GM12878 (cell line): ENCODE results near the gene CPA4. TPM values are rescaled to one million over a fixed set of nuclear protein-coding genes. Genes with fewer than 3 reads are reported as not detected.

Experiments used
- BACH1 ChIP-seq: fragments of 450-650 bp; IDR thresholded peaks from 2 replicates; pipeline ENCODE4 v1.6.1; 2017; ENCODE audit warnings: mild to moderate bottlenecking, borderline replicate concordance
- BMI1 ChIP-seq: fragments of 450-650 bp; IDR thresholded peaks from 2 replicates; pipeline ENCODE4 v1.6.1; 2016; ENCODE audit warnings: mild to moderate bottlenecking, moderate library complexity, borderline replicate concordance
- CREB1 ChIP-seq: IDR thresholded peaks from 2 replicates; pipeline ENCODE4 v1.6.1; 2012; ENCODE audit warnings: low read depth, mild to moderate bottlenecking, inconsistent platforms
- GABPA ChIP-seq: IDR thresholded peaks from 2 replicates; pipeline ENCODE4 v1.6.1; 2014; ENCODE audit warnings: antibody characterized with exemption, low read depth, mild to moderate bottlenecking, inconsistent platforms
- HDAC6 ChIP-seq: fragments of 200-600 bp; sonication (generic); IDR thresholded peaks from one replicate; pipeline ENCODE4 v1.8.0; 2017; ENCODE audit warnings: antibody characterized with exemption; ENCODE audit not compliant: unreplicated experiment
- IKZF2 ChIP-seq, 2 experiments: fragments of 450-650 bp; IDR thresholded peaks; 2 replicates each; pipeline ENCODE4 v1.6.1; 2017; ENCODE audit warnings: mild to moderate bottlenecking in 2 of 2, moderate library complexity in 2 of 2
- JUNB ChIP-seq: IDR thresholded peaks from 2 replicates; pipeline ENCODE4 v1.6.1; 2016; ENCODE audit warnings: antibody characterized with exemption, mild to moderate bottlenecking
- MEF2A ChIP-seq: IDR thresholded peaks from 2 replicates; pipeline ENCODE4 v1.6.1; 2011; ENCODE audit warnings: low read depth, mild to moderate bottlenecking, low read length, moderate library complexity; ENCODE audit not compliant: insufficient read depth
- MXI1 ChIP-seq: fragments of 150-350 bp; IDR thresholded peaks from 2 replicates; pipeline ENCODE4 v1.6.1; 2011; ENCODE audit warnings: low read depth, mild to moderate bottlenecking, inconsistent platforms, low read length, improper control_type of control experiment
- PAX5 ChIP-seq: IDR thresholded peaks from 2 replicates; pipeline ENCODE4 v1.6.1; 2011; ENCODE audit warnings: low read depth, low read length, borderline replicate concordance
- RCOR1 ChIP-seq: conservative IDR thresholded peaks from 2 replicates; pipeline ENCODE4 v1.6.1; 2012; ENCODE audit warnings: low read depth, low read length, improper control_type of control experiment
- RUNX3 ChIP-seq: IDR thresholded peaks from 2 replicates; pipeline ENCODE4 v1.6.1; 2012; ENCODE audit warnings: low read length, inconsistent platforms
- SMC3 ChIP-seq: IDR thresholded peaks from 2 replicates; pipeline ENCODE4 v1.6.1; 2011; ENCODE audit warnings: low read length, improper control_type of control experiment, borderline replicate concordance
- SP1 ChIP-seq: IDR thresholded peaks from one replicate; pipeline ENCODE4 v1.6.1; 2011; ENCODE audit warnings: low read depth, low read length
- TAF1 ChIP-seq: IDR thresholded peaks from 2 replicates; pipeline ENCODE4 v1.6.1; 2011; ENCODE audit warnings: mild to moderate bottlenecking, low read depth, low read length, borderline replicate concordance
- TCF12 ChIP-seq: IDR thresholded peaks from 2 replicates; pipeline ENCODE4 v1.6.1; 2011; ENCODE audit warnings: low read depth, mild to moderate bottlenecking, low read length
- YBX1 ChIP-seq: fragments of 450-650 bp; IDR thresholded peaks from 2 replicates; pipeline ENCODE4 v1.6.1; 2016; ENCODE audit warnings: antibody characterized with exemption
- YY1 ChIP-seq: IDR thresholded peaks from 2 replicates; pipeline ENCODE4 v1.6.1; 2011; ENCODE audit warnings: low read depth, mild to moderate bottlenecking, low read length
- ZNF24 ChIP-seq: fragments of 450-650 bp; IDR thresholded peaks from 2 replicates; pipeline ENCODE4 v1.6.1; 2017; ENCODE audit warnings: antibody characterized with exemption, mild to moderate bottlenecking
- polyA plus RNA-seq, 11 experiments: library from polyadenylated mRNA; depleted of rRNA in 4 of 11; unstranded in 6 of 11; stranded (reverse) in 5 of 11; fragments of >200 nt; fragmentation: Nextera tagmentation in 4 of 11; fragmentation: Illumina TruSeq in 1 of 11; extraction: Ambion mirVana in 4 of 11; extraction: Trizol in 1 of 11; gene quantifications; 1 replicate in 1 of 11; 2 replicates in 10 of 11; pipeline versions ENCODE4 v1.2.1 to v1.2.3, GENCODE V29; 2011 to 2016; ENCODE audit warnings: inconsistent platforms in 2 of 11, missing spikeins in 2 of 11, low read depth in 1 of 11
- total RNA-seq, 4 experiments: library from RNA; depleted of rRNA in 3 of 4; stranded (reverse); fragments of >200 nt in 3 of 4; fragmentation: Illumina TruSeq in 1 of 4; extraction: Trizol in 1 of 4; gene quantifications; 2 replicates each; pipeline versions ENCODE4 v1.2.1 to v1.2.3, GENCODE V29; 2013 to 2021
- TF ChIP-seq, protein P1 (sequence below): IDR thresholded peaks from 2 replicates; pipeline ENCODE4 v1.6.1; 2011; ENCODE audit warnings: low read depth, mild to moderate bottlenecking, low read length, moderate library complexity, borderline replicate concordance; ENCODE audit errors: extremely low read depth
- TF ChIP-seq, protein P2 (sequence below): fragments of 450-650 bp; IDR thresholded peaks from 2 replicates; pipeline ENCODE4 v1.6.1; 2018; ENCODE audit warnings: borderline replicate concordance, mild to moderate bottlenecking; ENCODE audit not compliant: partially characterized antibody
- TF ChIP-seq, protein P3 (sequence below): IDR thresholded peaks from 2 replicates; pipeline ENCODE4 v1.6.1; 2012; ENCODE audit warnings: low read depth, low read length, improper control_type of control experiment
- TF ChIP-seq, protein P4 (sequence below): IDR thresholded peaks from 2 replicates; pipeline ENCODE4 v1.6.1; 2012; ENCODE audit warnings: low read length, inconsistent platforms
- TF ChIP-seq, protein P5 (sequence below): fragments of 450-650 bp; IDR thresholded peaks from 2 replicates; pipeline ENCODE4 v1.6.1; 2017; ENCODE audit warnings: antibody characterized with exemption, mild to moderate bottlenecking, moderate library complexity

Gene CPA4
- total and polyA plus RNA-seq, 10 of the 15 experiments (the other 5 are each of a cell fraction or from before 2014, with no cell fraction given), result 0.05 to 0.35 (median 0.18) TPM; not detected in 1

DNA sequence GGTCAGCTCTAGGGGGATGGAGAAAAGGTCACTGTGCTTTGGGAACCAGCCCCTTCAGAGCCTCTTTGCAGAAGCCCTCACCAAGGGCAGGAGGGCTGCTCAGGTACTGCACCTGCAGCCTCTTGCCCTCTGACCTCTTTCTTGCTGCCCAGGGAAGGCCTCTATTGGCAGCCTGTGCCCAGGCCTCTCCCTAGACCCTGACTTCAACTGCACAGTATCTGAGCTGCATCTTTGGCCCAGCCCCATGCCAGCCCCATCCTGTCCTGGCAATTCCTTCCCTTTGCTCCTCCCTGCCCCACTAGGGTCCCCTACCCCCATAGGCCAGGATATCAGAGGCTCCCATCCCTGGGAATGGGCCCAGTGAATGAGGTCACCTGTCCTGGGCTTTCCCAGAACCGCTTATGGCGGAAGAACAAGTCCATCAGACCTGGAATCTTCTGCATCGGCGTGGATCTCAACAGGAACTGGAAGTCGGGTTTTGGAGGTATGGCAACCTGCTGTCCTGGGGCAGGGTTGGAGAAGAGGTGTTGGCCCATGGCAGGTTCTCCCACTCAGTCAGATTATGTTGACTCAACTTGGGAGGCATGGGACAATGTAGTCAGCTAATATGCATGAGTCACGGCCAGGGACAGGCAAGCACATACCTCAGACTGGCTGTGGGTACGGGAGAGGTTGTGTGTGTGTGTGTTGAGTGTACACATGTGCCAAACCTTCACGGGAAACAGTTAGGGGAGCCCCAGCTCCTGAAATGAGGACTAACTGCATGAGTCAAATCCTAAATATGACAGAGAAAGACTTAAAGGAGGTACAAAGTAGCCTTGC is 70.3 kb downstream of the CPA4 start (continued):
- TF ChIP-seq SMC3 (0 out of 2 replicates have a peak, but pooled peaks have one; percentile 9), TCF12 (0 out of 2 replicates have a peak, but pooled peaks have one; percentile 10), YBX1 (no peak), CREB1 (0 out of 2 replicates have a peak, but pooled peaks have one; percentile 21), JUNB (peak; percentile 84), MXI1 (no peak), TAF1 (no peak), YY1 (no peak), IKZF2 (IDR thresholded peaks at IDR 0.05) (peak in 1 of 2 experiments; percentile 30; a peak in 1 of 4 replicates), PAX5 (no peak), HDAC6 (no peak), ZNF24 (no peak), BACH1 (no peak), MEF2A (no peak), RCOR1 (no peak), RUNX3 (peak; percentile 70), GABPA (no peak), SP1 (no peak), BMI1 (no peak)
- TF ChIP-seq, protein P1, sequence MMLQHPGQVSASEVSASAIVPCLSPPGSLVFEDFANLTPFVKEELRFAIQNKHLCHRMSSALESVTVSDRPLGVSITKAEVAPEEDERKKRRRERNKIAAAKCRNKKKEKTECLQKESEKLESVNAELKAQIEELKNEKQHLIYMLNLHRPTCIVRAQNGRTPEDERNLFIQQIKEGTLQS, result no peak
- TF ChIP-seq, protein P2, sequence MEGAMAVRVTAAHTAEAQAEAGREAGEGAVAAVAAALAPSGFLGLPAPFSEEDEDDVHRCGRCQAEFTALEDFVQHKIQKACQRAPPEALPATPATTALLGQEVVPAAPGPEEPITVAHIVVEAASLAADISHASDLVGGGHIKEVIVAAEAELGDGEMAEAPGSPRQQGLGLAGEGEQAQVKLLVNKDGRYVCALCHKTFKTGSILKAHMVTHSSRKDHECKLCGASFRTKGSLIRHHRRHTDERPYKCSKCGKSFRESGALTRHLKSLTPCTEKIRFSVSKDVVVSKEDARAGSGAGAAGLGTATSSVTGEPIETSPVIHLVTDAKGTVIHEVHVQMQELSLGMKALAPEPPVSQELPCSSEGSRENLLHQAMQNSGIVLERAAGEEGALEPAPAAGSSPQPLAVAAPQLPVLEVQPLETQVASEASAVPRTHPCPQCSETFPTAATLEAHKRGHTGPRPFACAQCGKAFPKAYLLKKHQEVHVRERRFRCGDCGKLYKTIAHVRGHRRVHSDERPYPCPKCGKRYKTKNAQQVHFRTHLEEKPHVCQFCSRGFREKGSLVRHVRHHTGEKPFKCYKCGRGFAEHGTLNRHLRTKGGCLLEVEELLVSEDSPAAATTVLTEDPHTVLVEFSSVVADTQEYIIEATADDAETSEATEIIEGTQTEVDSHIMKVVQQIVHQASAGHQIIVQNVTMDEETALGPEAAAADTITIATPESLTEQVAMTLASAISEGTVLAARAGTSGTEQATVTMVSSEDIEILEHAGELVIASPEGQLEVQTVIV, result no peak
- TF ChIP-seq, protein P3, sequence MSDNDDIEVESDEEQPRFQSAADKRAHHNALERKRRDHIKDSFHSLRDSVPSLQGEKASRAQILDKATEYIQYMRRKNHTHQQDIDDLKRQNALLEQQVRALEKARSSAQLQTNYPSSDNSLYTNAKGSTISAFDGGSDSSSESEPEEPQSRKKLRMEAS, result no peak
- TF ChIP-seq, protein P4, sequence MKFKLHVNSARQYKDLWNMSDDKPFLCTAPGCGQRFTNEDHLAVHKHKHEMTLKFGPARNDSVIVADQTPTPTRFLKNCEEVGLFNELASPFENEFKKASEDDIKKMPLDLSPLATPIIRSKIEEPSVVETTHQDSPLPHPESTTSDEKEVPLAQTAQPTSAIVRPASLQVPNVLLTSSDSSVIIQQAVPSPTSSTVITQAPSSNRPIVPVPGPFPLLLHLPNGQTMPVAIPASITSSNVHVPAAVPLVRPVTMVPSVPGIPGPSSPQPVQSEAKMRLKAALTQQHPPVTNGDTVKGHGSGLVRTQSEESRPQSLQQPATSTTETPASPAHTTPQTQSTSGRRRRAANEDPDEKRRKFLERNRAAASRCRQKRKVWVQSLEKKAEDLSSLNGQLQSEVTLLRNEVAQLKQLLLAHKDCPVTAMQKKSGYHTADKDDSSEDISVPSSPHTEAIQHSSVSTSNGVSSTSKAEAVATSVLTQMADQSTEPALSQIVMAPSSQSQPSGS, result peak; percentile 76; the same call in 1 of the 2 replicates
- TF ChIP-seq, protein P5, sequence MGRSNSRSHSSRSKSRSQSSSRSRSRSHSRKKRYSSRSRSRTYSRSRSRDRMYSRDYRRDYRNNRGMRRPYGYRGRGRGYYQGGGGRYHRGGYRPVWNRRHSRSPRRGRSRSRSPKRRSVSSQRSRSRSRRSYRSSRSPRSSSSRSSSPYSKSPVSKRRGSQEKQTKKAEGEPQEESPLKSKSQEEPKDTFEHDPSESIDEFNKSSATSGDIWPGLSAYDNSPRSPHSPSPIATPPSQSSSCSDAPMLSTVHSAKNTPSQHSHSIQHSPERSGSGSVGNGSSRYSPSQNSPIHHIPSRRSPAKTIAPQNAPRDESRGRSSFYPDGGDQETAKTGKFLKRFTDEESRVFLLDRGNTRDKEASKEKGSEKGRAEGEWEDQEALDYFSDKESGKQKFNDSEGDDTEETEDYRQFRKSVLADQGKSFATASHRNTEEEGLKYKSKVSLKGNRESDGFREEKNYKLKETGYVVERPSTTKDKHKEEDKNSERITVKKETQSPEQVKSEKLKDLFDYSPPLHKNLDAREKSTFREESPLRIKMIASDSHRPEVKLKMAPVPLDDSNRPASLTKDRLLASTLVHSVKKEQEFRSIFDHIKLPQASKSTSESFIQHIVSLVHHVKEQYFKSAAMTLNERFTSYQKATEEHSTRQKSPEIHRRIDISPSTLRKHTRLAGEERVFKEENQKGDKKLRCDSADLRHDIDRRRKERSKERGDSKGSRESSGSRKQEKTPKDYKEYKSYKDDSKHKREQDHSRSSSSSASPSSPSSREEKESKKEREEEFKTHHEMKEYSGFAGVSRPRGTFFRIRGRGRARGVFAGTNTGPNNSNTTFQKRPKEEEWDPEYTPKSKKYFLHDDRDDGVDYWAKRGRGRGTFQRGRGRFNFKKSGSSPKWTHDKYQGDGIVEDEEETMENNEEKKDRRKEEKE, result no peak
